NCI-H69 (cell line): ENCODE data around the gene SGIP1.

Source experiments
- DNase-seq: peaks from one replicate; lab custom pipeline; 2025; lab: John Stamatoyannopoulos, UW

The SGIP1 gene

GRCh38 chr1:66679140-66679539 lies 145.2 kb downstream of the SGIP1 start:
- no peak for DNase-seq

DNA sequence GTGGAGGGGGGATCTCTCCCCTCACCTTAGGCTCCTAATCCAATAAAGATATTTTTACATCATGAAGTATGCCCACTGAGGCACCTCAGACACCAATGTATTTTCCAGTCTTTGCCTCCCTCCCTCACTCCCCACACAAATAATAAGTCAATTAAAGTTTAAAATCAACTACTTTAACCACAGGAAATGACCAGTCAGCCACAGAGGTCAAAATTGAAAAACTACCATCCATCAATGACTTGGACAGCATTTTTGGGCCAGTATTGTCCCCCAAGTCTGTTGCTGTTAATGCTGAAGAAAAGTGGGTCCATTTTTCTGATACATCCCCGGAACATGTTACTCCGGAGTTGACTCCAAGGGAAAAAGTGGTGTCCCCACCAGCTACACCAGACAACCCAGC lies 147.7 kb downstream of the SGIP1 start:
- DNase-seq: no peak

- no peak for DNase-seq
Measured at GRCh38 chr1:66682106-66682505, 148.2 kb downstream of the SGIP1 start.

DNA sequence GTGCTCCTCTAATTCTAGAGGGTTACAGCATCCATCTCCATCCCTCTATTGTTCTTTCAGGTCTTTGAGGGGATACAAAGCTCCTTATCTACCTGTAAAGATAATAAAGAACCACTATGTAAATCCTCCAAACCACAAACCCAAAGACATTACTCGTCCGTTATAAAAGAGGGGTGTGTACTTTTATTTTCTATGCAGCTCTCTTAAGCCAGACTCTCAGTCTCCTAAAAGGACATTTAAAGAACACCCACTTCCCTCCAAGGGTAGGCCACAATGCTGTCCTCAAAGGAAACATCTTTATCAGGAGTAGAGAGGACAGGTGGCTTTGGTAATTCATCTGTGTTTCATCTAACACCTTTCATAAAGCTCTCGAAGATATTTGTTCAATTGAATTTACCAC lies 150.4 kb downstream of the SGIP1 start:
- no peak for DNase-seq

DNA sequence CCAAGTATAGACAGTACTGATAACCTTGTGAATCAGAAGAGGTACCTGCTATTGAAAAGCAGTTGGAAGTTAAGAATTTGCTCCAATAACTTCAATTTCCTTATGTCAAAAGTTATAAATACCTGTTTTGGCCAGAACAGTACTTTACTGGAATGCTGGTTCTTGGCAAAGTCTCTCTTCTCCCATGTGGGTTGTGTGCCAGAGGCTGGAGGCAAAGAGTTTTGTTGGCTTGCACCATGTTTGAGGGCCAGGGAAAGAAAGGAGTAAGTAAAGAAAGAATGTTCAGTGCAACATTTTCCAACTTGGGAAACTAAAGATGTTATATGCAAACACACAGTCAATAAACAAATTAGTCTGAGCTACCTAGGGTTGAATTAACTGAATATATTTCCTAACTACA lies 151.3 kb downstream of the SGIP1 start:
- DNase-seq: no peak

DNA sequence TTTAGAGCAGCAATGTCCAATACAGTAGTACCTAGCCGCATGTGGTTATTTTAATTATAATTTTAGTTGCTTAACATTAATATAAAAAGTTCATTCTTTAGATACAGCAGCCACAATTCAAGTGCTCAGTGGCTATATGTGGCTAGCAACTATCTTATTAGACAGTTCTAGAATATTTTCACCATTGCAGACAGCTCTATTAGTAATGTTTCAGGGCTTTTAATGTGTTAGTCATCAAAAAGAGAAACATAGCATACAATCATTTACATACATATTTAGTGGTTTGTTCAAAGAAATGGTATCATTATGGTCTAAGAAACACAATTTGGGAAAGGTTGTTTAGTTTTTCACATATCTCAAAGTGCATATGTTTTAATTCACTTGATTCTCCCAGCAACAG lies 151.7 kb downstream of the SGIP1 start:
- DNase-seq: no peak

DNA sequence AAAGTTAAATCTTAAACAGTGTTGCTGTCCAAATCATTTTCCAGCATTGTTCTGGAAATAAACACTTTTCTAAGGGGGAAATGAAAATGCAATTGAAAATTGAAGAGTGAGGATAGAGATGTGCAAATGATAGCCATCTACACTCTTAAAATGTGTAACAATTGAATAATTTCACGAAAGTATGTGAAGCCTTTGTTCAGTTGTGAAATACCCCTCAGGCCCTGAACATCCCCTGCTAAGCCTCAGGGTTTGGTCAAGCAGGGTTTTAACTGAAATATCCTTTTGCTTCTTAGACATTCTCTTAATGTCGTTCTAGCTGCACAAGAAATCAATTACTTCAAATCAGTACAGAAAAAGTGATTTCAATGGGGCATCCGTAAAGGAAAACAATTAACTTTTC lies 152.5 kb downstream of the SGIP1 start:
- DNase-seq: no peak

DNA sequence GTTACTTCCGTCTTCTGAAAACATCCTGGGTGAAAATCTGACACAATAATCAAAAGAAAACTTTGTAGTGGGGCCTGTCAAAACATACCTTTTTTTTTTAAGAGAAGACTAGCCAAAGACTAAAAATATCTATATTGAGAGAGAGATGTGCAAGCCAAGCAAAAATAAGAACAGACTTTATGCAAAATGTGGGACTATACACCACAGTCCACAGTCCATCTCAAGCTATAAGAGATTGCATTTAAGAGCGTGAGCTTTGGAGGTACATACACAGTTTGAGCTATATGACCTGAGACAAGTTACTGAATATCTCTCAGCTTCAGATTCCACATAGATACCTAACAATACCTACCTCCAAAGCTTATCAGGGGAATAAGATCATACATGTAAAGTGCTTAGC lies 153.4 kb downstream of the SGIP1 start:
- DNase-seq: no peak

DNA sequence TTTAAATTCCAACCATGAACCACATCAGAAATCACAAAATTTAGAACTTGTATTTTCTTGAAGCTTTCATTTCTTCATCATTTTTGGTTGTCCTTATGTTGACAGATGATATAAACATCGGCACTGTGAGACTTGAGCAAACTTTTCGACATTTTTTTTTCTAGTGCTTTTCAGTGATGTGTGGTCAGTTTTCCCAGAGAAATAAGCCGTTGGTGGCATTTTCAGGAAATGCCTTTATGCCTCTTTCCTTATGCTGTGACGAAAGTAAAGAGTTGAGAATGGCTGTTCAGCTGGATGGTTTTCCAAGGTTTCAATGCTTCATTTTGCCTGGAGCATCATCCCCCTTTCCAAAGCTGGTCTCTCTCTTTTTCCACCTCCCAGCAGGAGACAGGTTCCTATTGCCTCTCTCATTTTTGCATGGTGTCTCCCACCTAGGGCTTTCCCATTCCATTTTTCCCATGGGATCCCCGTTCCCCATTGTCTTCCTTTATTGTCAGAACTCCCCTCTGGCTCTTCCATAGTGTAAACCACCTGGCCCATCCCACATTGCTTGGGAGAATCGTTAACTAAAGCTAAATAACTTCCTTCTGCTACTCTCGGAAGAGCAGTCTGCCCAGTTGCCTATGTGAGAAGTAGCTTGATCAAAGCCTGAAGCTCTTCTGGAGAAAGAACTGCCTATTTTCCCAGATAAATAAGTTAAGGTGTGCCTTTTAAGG lies 156.9 kb downstream of the SGIP1 start:
- peak; percentile 40 for DNase-seq

DNA sequence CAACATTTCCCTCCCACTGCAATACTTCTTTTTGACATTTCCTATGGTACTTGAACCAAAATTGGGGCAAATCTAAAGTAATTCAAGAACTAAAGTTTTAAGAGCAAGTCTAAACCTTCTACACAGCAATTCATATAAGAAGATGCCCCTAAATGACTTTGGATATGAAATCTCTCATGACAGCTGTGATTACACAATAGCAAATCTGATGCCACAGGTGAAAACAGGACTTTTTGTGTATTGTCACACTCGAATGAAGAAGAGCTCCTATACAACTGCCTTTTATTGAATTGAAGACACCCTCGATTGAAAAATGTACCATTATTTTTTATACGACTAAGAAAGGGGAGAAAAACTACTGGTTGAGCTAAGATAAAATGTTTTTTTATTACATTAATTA lies 158.7 kb downstream of the SGIP1 start:
- no peak for DNase-seq

GRCh38 chr1:66693856-66694255 lies 159.9 kb downstream of the SGIP1 start:
- peak; percentile 29 for DNase-seq

DNA sequence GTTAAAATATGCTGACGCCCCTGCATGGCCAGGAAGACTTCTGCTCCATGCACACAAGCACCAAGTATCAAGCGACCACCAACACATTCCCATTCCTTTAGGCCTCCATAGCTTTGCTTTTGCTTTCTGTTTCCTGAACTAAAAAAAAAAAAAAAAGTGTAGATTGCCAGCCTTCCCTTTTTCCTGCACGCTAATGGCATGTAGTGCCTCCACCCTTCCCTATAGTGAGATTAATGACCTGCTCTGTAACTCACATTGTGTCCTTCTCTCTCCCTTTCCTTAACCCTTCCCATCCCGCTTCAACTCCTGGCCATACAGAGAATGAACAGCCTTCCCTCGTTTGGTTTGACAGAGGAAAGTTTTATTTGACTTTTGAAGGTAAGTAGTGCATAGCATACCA lies 161.2 kb downstream of the SGIP1 start:
- DNase-seq: peak; percentile 21

DNA sequence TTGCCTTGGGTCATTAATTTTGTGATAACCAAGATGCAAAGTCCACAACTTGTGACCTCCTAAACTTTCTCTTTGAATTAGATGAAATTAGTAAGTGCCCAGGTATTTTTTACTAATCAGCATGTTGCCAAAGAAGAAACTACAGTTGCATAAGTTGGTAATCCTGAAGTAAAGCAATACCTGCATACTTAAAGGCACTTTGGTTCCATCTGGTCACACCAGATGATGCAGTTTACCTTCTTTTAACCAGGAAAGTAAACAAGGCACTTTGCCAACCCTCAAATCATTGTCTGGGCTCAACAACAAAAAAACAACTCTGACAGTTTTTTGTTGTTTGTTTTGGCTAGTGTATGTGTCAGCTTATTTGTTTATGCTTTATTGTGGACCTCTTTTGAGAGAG lies 162.8 kb downstream of the SGIP1 start:
- DNase-seq: peak; percentile 23

DNA sequence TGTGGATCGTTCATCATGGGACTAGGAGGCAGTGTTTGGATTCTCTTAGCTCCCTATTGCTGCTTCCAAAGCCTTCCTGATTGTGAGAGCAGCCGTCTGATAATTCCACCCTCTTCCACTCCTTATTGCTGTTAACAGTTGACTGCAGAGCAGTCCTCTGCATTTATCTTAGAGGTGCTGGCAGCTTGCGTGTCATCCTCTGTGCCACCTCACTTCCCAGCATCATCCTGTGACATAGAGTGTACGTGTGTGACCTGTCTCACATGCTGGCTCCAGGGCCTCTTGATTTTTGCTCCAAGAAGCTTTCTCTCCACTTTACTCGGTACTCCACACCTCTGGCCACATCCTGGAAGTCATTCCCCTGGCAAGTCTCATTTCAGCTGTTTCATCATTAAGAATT lies 165.3 kb downstream of the SGIP1 start:
- no peak for DNase-seq

- DNase-seq: peak; percentile 30
Measured at GRCh38 chr1:66704177-66704875, 170.4 kb downstream of the SGIP1 start.

GRCh38 chr1:66705110-66705509 lies 171.2 kb downstream of the SGIP1 start:
- DNase-seq: peak; percentile 81

DNA sequence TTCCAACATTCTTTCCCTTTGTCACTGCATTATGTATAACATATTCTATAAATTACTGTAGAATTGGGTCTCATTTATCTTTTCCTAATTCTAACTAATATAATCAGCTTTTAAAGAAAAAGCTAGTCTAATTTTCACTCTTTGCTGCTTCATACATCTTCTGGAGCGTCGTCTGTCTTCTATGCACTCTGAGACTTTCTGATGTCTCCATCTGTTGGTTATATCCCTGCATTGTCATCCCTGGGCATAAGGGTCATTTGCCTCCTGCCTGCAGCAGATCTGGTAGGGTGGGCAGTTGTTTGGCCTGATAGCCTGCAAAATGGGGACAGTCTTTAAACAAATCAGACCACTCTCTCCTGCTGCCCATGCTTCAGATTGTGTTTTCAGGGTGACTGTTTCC lies 177.5 kb downstream of the SGIP1 start:
- DNase-seq: peak; percentile 36

DNA sequence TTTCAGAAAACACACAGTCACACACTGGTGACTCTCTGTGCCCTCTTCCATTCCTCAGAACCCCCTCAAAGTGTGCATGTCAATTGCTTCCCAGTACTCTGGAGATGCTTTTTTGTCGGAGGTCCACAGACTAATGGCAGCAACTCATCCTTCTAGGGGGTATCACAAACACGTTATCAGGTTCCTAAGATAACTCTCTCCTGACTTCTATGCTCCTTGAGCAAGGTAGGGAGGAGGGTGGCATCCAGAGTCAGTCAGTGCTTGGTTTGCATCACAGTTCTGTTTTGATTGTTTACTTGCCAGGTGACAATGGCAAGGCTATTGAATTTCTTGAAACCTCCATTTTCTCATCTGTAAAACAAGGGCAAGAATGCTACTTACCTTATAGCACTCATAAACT lies 178.9 kb downstream of the SGIP1 start:
- no peak for DNase-seq

DNA sequence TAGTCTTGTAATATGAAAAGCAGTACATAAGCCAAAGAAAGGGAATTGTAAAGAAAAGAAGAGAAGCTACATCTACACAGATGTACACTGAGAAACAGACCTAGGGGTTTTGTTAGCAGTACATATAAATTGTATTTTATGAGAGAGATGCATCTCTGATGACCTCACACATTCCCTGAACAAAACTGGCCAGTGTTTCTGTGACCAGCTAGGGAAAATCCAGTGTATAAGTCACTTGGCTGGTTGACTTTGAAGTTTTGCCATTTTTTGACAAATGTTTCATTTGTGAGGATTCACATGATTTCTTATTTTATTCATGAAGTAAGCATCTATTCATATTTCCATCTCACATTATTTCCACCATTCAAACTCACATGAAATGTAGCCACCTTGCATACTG lies 190.0 kb downstream of the SGIP1 start:
- no peak for DNase-seq

GRCh38 chr1:66725885-66726665 lies 192.1 kb downstream of the SGIP1 start:
- peak; percentile 74 for DNase-seq

- DNase-seq: no peak
Measured at GRCh38 chr1:66728021-66728420, 194.1 kb downstream of the SGIP1 start.

DNA sequence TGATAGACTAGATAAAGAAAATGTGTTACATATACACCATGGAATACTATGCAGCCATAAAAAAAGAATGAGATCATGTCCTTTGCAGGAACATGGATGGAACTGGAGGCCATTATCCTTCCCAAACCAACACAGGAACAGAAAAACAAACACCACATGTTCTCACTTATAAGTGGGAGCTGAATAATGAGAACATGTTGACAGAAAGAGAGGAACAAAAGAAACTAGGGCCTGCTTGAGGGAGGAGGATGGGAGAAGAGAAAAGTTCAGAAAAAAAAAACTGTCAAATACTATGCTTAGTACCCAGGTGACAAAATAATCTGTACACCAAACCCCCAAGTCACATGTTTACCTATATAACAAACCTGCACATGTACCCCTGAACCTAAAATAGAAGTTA lies 194.8 kb downstream of the SGIP1 start:
- peak; percentile 44 for DNase-seq

GRCh38 chr1:66729119-66729518 lies 195.2 kb downstream of the SGIP1 start:
- peak; percentile 73 for DNase-seq
